T-helper 9 cell (primary cell): ENCODE results near the gene RELT.

Source experiments
- DNase-seq: peaks from one replicate; pipeline ENCODE4 v3.0.0-alpha.2; 2020

The RELT gene

DNA sequence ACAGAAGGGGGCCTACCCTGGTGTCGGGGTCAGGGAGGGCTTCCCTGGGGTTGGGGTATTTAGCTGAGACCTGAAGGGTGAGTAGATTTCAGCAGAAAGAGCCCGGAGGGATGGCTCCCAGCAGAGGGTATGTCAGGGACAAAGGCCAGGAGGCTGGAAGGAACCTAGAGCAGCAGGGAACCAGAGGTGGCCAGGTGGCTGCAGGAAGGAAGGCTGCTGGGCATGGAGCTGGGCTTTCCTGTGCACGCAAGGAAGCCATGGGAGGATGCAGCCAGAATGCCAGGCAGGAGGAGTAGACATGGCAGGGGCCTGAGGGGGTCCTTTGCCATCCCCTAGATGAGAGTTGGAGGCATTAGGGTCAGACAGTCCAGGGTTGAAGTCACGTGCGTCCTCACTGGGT, 27.4 kb upstream of the RELT start:
- DNase-seq, result no peak

DNA sequence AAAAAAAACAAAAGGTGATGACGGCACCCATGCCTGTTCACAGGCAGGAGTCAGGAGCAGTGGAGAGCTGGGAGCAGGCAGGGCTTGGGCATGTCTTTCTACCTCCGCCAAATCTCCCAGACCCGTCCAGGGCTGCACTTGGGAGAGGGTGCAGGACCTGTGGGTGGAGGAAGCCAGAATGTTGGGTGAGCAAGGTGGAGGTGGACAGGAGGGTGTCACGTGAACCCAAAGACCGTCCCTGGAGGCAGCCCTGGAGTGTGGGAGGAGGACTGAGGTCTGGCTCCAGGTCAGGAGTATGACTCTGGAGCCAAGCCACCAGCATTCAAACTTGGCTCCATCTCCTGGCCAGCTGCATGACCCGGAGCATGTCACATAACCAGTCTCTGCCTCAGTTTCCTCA, 26.6 kb upstream of the RELT start:
- DNase-seq, result no peak

DNA sequence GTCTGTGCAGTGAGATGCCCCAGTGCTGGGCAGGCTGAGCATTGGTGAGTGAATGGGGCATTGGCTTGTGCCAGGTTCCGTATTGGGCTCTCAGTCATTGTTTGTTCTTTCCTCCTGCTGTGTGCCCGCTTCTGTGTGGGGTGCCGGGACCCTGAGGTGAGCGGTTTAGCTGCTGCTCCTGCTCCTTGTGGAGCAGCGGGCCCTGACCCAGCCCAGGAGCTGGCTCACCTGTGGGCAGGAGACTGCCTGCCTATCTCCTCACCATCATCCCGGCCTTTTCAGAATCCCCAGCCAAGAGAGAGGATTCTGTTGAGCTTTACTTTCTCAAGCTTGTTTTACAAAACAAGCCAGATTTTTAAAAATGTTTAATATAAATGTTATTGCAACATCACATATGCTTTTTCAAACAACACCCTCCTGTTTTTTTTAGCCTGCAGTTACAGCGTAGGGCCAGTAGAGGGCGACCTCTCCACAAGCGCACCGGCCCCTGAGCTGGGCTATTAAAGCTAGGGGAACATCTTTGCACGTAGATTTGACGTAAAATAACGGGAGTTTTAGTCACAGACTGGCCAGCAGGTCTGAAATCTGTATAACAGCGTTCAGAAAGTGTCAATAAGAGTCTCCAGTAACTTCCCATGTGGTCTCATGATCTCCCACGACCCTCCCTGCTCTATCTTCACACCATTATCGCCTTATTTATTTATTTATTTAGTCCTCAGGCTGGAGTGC, 25.1 kb upstream of the RELT start:
- peak; percentile 37 for DNase-seq

DNA sequence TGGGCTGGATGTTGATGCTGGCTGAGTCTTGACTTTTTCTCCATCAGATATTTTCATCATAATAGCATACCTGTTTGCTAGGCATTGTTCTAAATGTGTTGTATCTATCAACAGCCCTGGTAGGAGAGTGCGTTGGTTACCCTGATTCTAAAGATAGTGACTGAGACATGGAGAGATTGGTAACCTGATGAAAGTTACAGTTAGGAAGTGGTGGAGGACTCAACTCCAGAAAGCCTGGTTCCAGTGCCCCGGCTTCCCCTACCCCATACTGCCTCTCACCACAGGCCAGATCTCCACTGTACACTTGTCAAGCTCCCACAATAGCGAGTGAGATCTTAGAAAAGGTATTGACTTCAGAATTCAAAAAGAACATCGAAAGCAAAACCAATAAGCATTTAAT, 22.8 kb upstream of the RELT start:
- DNase-seq, result no peak

DNA sequence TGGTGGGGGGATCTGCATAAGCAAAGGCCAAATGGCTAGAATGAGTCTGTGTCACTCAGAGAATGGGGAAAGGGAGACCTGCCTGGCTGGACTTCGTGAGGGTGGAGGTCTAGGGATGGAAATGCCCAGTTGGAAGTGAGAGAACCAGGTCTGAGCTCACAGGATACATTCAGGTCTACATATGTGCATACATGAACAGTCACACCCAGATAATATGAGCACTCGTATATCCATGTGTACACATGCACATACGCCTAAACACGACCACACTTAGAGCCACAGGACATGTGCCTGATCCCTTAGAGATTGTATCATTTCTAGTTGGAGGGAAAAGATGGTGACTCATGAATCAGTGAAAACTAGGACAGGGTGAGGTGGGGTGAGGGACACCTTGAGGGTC, 21.1 kb upstream of the RELT start:
- no peak for DNase-seq

DNA sequence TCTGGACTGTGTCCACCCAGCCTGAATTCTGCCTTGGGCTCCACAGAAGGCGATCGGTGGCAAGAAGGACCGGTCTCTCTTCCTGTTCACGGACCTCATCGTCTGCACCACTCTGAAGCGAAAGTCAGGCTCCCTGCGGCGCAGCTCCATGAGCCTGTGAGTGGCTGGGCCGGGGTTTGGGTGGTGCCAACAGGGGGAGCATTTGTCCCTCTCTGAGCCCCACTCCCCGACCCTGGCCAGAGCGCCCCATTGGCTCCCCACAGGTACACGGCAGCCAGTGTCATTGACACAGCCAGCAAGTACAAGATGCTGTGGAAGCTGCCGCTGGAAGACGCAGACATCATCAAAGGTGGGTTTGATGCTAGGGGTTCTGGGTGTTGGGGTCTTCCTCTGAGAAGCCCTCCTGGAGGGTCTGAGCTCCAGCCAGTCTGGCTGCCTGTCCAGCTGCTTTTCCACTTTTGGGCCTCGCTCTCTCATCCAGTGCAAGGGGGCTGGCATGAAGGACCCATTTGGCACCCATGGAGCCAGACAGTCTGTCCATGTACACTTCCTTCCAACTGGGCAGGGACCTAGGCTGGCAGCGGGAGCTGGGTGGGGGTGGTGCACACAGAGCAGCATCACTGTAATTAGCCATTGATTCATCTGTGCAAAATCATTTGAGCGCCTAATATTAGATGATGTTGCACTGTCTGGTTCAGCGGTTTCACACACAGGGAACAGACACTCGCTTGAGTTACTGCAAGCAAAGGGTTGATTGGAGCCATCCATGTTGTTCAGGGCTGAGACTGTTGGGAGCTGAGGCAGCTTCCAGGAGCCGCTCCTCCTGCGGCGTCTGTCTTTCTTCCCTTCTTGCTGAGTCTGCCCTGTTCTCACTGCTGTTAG, 19.0 kb upstream of the RELT start:
- no peak for DNase-seq

DNA sequence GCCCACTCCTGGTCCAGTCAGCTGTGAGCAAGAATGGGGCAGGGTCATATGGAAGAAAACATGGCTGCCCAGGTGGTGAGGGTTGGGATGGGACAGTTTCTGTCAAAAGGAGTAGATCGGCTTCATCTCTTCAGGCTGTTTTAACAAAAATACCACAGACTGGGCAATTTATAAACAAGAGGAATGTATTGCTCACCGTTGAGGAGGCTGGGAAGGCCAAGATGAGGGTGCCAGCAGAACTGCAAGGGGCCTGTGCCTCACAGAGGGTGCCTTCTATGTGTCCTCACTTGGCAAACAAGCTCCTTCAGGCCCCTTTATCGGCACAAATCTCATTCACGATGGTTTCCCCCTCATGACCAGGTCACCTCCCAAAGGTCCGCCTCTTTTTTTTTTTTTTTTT, 18.1 kb upstream of the RELT start:
- DNase-seq, result no peak

DNA sequence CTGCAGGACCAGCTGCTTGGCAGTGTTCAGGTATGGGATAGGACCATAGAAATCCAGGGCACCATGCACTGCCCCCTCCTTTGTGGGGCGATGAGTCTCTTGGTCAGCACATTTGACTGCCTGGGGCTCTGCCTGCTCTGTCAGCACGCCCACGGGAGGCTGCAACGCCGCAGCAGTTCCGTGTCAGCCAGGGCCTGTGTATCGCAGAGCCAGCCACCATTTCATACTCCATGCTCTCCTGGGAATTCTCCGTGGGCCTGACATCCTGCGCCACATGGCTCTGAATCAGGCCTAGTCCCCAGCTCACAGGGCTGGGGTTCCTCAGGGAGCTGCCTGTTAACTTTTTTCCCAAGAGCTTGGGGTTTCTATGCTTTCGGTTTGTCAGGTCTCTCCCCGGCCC, 16.9 kb upstream of the RELT start:
- no peak for DNase-seq

DNA sequence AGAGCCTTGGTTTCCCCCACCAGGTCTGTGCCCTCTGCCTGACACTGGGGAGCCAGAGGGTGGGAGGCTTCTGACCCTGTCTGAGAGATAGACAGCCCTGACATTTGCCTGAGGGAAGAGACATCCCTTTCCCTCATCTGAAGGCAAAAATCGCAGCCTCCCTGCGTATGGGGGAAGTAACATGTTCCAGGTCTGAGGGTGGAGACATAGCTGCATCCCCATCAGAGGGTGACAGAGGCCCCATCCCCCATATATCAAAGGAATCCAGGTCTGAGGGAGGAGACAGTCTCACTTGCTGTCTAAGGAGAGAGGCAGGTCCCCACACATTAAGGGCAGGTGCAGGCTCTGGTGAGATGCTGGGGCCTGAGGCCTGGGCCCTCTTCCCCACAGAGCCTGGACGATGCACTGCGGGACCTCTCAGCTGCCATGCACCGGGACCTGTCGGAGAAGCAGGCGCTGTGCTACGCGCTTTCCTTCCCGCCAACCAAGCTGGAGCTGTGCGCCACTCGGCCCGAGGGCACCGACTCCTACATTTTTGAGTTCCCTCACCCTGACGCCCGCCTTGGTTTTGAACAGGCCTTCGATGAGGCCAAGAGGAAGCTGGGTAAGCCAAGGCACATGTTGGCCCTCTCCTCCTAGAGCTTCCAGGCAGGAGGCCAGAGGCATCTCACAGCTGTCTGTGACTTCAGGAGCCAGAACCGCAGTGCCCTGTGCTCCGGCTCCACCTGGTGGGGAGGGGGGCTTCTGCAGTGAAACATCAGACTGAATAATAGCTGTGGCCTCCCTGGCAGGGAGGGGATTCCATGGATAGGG, 16.1 kb upstream of the RELT start:
- no peak for DNase-seq

DNA sequence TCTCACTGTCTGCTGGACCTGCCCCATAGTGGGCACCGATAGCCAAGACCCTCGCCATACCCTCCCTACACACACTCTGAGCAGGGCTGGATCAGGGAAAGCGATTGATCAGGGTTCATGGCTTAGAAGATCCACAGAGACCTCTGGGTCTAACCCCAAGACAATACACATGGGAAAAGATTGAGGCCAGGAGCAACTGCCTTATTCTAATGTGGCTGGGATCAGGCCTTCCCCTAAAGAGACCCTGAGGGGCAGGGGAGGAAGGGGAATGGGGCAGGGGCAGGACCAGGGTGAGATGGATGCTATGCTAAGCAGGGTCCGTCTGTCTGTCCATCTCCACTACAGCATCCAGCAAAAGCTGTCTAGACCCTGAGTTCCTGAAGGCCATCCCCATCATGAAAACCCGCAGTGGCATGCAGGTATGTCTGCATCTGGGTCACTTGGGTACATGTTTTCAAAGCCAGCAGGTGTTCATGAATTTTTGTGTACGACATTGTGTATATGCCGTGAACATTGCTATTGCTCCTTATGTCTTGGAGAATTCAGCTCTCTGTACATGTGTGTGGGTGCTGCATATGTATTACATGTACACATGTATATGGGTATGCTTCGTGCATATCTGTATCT, 15.3 kb upstream of the RELT start:
- DNase-seq, result no peak

DNA sequence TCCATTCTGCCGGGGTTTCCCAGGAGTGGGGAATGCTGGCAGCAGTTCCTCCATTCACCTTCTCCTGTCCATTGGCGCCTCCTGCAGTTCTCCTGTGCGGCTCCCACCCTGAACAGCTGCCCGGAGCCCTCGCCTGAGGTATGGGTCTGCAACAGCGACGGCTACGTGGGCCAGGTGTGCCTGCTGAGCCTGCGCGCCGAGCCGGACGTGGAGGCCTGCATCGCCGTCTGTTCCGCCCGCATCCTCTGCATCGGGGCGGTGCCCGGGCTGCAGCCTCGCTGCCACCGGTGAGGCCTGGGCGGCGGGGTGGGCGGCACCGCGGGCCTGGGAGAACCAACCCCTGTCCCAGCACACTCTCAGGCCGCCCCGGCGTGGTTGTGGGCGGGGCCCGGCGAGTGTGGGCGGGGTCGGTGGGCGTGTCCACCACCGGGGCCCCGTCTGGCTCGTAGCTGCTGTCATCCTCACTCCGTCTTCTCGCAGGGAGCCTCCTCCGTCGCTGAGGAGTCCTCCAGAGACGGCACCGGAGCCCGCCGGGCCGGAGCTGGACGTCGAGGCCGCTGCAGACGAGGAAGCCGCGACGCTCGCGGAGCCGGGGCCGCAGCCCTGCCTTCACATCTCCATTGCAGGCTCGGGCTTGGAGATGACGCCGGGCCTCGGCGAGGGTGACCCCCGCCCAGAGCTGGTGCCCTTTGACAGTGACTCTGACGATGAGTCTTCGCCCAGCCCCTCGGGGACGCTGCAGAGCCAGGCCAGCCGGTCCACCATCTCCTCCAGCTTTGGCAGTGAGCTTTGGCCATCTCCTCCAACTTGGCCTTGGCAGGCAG, 14.0 kb upstream of the RELT start:
- DNase-seq, result no peak

DNA sequence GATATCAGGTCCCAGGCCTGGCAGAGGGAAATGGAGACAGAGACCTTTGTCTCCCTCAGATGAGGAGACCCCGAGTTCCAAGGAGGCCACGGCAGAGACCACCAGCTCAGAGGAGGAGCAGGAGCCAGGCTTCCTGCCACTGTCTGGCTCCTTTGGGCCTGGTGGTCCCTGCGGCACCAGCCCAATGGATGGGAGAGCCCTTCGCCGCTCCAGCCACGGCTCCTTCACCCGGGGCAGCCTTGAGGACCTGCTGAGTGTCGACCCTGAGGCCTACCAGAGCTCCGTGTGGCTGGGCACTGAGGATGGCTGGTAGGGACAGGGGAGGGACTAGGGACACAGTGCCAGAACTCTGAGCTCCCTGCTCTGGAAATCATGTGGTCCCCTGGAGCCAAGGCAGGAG, 13.1 kb upstream of the RELT start:
- no peak for DNase-seq

DNA sequence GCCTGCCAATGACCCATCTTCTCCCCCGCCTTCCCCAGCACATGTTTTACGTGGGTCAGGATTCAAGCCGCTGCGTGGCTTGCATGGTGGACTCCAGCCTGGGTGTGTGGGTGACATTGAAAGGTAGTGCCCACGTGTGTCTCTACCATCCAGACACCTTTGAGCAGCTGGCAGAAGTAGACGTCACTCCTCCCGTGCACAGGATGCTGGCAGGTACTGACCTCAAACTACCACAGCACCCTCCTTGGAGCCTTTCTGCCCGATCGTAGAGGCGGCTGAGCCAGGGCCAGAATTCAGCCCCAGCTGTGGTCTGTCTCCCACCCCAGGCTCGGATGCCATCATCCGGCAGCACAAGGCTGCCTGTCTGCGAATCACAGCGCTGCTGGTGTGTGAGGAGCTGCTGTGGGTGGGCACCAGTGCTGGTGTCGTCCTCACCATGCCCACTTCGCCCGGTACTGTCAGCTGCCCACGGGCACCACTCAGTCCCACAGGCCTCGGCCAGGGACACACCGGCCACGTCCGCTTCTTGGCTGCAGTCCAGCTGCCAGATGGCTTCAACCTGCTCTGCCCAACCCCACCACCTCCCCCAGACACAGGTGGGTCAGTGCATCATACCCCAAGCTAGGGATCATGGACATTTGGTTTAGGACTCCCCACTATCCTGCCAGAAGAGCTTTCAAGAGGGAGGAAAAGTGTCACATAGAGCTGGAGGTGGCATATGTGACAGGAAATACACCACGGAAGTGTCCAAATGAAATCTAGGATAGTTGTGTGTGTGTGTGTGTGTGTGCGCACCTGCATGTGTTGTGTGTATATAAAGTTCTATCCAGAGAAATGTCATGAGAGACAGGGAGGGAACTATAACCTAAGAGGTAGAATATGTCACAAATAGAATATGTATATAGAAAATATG, 10.6 kb upstream of the RELT start:
- no peak for DNase-seq

DNA sequence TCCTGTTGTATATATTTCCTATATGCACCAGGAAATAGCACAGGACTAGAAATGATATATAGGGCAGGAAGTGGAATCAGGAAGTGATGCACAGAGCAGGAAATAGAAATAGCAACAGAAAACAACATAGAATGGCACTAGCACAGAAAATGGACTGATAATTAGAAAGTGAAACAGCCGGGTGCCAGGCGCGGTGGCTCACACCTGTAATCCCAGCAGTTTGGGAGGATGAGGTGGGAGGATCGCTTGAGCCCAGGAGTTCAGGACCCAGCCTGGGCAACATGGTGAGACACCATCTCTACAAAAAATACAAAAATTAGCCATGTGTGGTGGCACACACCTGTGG, 10.0 kb upstream of the RELT start:
- DNase-seq, result no peak

DNA sequence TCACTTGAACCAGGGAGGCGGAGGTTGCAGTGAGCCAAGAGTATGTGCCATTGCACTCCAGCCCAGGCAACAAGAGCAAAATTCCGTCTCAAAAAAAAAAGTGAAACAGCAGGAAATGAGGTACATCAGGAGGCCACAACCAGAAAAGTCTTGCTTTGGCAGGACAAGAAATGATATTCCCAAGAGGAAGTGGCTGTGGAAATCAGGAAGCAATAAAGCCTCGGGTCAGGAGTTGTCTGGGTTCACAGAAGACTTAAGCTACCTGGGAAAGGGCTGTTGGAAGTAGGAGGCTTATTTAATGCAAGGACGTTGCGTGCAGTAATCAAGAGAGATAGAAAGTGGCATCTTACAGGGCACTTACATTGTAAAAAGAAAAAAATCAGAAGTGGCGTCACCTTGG, 9.2 kb upstream of the RELT start:
- no peak for DNase-seq

DNA sequence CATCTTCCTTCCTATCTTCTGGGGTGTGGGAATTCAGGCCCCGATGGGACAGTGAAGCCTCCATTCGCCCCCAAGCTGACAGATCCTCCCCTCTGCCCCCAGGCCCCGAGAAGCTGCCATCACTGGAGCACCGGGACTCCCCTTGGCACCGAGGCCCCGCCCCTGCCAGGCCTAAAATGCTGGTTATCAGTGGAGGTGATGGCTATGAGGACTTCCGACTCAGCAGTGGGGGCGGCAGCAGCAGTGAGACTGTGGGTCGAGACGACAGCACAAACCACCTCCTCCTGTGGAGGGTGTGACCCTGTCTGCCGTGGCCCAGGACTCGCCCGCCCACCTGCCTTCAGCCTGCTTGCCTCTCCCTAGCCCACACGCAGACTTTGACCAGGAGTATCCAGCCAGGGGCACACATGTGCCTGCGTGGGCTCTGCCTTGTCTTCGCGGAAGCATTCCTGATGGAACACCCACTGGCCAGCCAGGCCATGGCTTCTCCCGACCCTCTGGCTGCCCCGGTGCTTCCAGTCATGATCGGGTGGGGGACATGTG, 8.6 kb upstream of the RELT start:
- no peak for DNase-seq

DNA sequence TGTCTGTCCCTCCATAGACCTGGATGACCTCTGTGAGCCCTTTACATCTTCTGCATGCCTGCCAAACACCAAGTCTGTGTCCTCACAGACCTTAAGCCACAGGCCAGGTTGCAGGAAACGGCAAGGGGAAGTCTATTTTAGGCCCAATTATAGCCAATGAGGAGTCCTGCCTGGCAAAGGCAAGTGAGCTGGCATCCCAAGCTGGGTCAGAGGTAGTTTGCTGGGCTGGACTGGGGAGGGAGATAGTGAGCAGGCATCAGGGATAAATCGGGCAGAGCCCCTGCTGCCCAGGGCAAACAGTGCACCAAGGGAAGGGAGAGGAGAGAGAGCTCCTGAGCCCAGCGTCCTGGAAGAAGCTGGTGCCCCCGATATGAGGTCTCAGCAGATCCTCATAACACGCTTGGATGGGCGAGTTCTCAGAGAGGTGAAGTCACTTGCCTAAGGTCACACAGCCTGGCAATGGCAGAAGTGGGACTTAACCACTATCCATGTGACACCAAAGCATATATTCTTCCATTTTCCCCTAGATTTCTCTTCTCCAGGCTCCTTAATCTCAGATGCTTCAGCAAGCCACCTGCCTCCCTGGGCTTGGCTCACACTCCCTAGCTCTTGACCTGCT, 3.7 kb upstream of the RELT start:
- DNase-seq, result no peak

DNA sequence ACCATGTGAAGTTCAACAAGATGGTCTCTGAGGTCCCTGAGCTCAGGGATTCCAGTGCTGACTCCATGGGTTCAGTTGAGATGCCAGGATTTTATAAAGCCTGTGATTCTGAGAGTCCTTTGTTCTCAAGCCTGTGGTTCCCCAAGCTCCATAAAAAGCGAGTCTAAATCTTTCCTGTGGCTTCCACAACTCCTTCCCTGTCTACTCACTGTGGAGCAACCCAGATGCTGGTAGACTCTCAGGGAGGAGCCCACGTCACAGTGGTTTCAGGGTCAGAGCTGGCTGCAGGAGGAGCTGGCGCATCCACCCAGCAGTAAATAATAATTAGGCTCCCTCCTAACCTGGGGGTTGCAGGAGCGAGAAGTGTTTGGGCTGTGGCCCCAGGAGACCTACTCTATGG, 2.0 kb upstream of the RELT start:
- no peak for DNase-seq

DNA sequence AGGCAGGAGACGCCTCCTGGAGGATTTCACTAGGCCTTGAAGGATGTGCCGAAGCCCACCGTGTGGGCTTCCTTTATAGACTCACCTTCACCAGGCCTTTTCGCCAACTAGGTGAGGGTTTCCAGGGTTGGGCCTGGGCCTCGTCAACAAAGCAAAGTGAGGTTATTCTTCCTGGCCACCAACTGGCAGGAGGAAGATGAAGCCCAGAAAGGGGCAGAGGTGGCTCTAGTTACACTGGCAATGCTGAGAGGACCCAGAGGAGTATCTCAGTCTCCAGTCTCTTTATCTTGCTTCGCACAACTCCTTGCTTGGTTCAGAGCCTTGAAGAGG, 404 bp upstream of the RELT start:
- DNase-seq, result no peak

DNA sequence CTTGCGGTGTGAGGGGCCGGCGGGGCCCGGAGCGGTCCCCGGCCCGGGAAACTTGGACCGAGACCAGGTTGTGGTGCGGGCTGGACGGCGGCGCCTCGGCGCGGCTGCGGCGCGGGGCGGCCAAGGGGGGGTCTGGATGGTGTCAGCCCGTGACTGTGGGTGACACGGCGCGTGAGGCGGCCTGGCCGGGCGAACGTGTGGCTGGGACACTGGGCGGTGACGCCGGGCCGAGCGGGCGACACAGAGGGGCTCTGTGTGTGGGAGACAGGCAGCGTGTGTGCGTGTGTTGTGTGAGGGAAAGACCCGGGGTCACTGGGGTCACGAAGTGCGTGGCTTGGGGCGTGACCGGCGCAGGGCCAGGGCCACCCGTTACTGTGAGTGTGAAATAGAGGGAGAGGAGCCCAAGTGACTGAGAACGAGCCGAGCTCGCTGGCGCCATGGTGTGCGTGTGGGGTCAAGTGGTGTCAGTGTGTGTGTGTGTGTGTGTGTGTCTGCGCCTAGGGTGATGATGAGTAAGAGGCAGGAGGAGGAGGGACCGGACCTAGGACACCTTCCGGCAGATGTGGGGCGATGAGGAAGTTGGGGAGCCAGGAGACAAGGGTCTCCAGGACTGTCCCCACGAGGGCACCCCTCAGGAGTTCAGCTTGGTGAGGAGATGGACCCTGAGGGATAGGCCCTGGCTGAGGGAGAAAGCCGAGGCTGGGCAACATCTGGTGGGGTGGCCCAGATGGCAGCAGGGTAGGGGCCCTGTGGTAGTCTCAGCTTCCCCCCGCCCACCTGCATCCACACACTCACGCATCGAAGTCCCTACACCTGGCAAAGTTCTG, 817 bp downstream of the RELT start:
- peak; percentile 53 for DNase-seq
